Hepatocyte (in vitro differentiated cells): ENCODE measurements around the gene NR6A1.

Experiments used
- CTCF ChIP-seq: fragments of 200-600 bp; sonication (generic); IDR thresholded peaks from 2 replicates; pipeline ENCODE4 v1.5.1; 2016; ENCODE audit warnings: antibody characterized with exemption, mild to moderate bottlenecking; ENCODE audit not compliant: poor library complexity
- EZH2 ChIP-seq: fragments of 200-600 bp; sonication (generic); IDR thresholded peaks from 2 replicates; pipeline ENCODE4 v1.6.1; 2016; ENCODE audit warnings: antibody characterized with exemption, mild to moderate bottlenecking, borderline replicate concordance

DNA sequence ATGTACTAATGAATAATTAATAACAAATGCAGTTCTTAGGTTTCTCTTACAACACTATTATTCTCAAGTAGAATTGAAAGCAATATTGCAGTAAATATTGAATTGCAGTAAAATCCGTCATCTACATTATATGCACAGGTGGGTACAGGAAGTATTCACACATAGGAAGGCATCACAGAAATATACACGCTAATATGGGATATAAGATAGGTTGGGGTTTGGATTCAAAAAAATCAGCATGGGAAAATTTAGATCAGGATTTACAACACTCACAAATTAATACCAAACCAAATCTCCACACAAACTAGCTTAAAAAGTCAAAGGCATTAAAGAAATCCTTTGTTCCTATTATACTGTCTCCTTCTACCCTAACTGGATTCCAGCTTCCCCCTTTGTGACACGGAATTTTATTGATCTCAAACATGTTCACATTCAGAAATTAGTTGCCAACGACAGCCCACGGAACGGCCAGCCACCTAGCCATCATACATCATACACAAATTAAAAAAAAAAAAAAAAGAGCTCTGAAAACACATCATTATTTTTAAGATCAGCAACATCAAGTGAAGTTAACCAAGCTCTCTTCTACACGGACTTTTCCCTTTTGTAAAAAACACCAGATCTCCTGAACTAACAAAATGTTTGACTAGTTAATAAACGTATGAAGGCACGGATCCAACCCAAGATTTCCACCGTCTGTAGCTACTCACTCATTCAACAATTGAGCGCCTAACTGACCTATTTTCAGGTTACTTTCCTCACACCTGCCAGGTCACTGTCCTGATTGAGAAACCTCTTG is 2.2 kb downstream of the NR6A1 start:
- TF ChIP-seq CTCF (no peak), EZH2 (no peak)
